ENCODE results near the gene ATP5F1D. TPM values are rescaled to one million over a fixed set of nuclear protein-coding genes. Genes with fewer than 3 reads are reported as not detected.

Gene ATP5F1D
- polyA plus RNA-seq, 3 donors from 2014 or later: 145 to 310 (median 303) TPM

GRCh38 chr19:1214862-1215731 is 26.5 kb upstream of the ATP5F1D start:
- Mint-ChIP-seq H3K9me3 (no peaks in the 10 kb centered on the region), H3K27me3 (ENCODE audit: low read depth in 3 of 3) (peaks cover 0 to 2% (median 1%) of the 10 kb centered on the region in 3 donors), H3K4me3 (no peak overlapping the region), H3K27ac (no peak overlapping the region), H3K36me3 (peaks cover 0 to 4% (median 0%) of the 10 kb centered on the region in 3 donors), H3K4me1 (peaks cover 13 to 22% of the 10 kb centered on the region in 2 donors)
- no peak for DNase-seq

GRCh38 chr19:1216756-1217155 is 24.8 kb upstream of the ATP5F1D start:
- peaks cover 0 to 4% (median 0%) of the 10 kb centered on the region in 3 donors for H3K36me3 Mint-ChIP-seq
- peaks cover 13 to 16% of the 10 kb centered on the region in 2 donors for H3K4me1 Mint-ChIP-seq
- H3K9me3 Mint-ChIP-seq: no peaks in the 10 kb centered on the region
- peaks cover 0 to 2% (median 1%) of the 10 kb centered on the region in 3 donors for H3K27me3 Mint-ChIP-seq (ENCODE audit: low read depth in 3 of 3)
- H3K4me3 Mint-ChIP-seq: no peak overlapping the region
- H3K27ac Mint-ChIP-seq: no peak overlapping the region
- DNase-seq: no peak

DNA sequence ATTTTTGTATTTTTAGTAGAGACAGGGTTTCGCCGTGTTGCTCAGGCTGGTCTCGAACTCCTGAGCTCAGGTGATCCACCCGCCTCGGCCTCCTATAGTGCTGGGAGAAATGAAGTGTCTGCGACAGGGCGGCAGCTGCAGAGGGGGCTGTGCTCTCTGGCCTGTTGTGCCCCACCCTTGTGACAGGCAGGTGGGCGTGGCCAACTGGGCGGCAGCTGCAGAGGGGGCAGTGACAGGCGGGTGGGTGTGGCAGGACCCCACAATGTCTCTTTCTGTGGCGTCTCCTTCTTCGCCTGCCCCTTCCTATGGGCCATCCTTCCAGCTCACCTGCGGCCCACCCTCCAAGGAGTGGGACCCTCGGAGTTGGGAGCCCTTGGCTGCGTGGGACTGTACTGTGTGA is 24.2 kb upstream of the ATP5F1D start:
- peaks cover 13 to 15% of the 10 kb centered on the region in 2 donors for H3K4me1 Mint-ChIP-seq
- no peak for DNase-seq
- H3K9me3 Mint-ChIP-seq: no peaks in the 10 kb centered on the region
- H3K27ac Mint-ChIP-seq: no peak overlapping the region
- peaks cover 0 to 2% (median 1%) of the 10 kb centered on the region in 3 donors for H3K27me3 Mint-ChIP-seq (ENCODE audit: low read depth in 3 of 3)
- H3K36me3 Mint-ChIP-seq: peaks cover 0 to 4% (median 0%) of the 10 kb centered on the region in 3 donors
- no peak overlapping the region for H3K4me3 Mint-ChIP-seq

DNA sequence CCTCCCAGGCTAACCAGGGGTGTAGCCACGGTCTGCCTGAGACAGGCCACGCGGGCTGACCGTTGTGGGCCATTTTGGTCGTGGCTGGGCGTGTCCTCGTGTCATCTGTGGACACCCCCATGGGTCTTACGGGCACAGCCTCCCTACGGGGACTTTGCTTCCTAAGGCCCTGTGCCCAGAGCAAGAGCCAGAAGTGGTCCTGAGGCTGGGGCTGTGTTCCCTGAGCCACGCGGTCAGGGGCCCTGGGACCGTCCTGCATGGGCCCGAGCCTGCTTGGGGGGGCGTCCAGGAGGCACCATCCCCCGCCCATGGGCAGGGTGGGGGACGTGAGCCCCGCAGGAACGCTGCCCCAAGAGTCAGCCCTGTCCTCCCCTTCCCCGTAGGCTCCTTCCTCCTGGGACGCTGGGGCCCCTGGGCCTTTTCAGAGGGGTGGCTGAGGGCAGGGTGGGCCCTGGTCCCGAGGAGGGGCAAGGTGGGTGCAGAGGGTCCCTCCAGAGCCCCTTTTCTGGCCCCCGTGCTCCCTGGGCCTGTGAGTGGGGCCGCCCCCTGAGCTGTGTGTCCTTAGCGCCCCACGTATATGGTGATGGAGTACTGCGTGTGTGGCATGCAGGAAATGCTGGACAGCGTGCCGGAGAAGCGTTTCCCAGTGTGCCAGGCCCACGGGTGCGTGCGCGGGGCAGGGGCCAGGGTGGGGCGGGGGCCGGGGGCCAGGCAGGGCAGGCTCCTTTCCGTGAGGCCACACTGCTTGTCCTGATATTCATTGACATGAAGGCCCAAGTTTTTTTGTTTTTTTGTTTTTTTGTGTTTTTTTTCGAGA is 22.6 kb upstream of the ATP5F1D start:
- peaks cover 5 to 7% of the 10 kb centered on the region in 2 donors for H3K4me1 Mint-ChIP-seq
- H3K27ac Mint-ChIP-seq: no peak overlapping the region
- peaks cover 0 to 1% (median 0%) of the 10 kb centered on the region in 3 donors for H3K27me3 Mint-ChIP-seq (ENCODE audit: low read depth in 3 of 3)
- H3K4me3 Mint-ChIP-seq: no peak overlapping the region
- H3K36me3 Mint-ChIP-seq: no peaks in the 10 kb centered on the region
- DNase-seq: no peak
- no peaks in the 10 kb centered on the region for H3K9me3 Mint-ChIP-seq

DNA sequence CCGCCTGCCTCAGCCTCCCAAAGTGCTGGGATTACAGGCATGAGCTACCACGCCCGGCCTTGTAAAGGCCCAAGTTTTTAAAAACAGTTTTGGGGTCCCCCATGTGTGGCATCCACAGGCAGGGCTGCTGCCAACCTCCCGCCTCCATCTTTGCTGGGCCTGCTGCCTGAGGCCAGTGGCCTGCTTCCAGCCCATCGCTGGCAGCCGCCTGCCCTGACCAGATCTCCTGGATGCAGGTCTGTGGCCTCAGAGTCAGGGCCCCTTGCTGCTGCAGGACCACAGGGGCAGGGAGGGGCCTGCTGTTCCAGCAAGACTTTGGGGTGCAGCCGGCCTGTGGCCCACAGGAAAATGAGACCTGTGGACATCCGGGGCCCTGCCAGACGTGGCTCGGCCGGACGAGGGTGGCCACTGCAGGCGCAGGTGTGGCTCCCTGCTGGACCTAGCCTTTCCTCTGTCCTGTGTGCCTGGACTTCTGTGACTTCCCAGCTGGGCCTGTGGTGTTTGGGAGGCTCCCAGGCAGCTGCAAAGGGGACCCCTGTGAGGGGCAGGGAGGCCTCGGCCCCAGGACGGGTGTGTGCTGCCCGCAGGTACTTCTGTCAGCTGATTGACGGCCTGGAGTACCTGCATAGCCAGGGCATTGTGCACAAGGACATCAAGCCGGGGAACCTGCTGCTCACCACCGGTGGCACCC is 21.6 kb upstream of the ATP5F1D start:
- no peaks in the 10 kb centered on the region for H3K36me3 Mint-ChIP-seq
- H3K27ac Mint-ChIP-seq: no peak overlapping the region
- no peak overlapping the region for H3K4me3 Mint-ChIP-seq
- DNase-seq: no peak
- peaks cover 0 to 3% of the 10 kb centered on the region in 2 donors for H3K4me1 Mint-ChIP-seq
- no peaks in the 10 kb centered on the region for H3K27me3 Mint-ChIP-seq (ENCODE audit: low read depth in 3 of 3)
- no peaks in the 10 kb centered on the region for H3K9me3 Mint-ChIP-seq

DNA sequence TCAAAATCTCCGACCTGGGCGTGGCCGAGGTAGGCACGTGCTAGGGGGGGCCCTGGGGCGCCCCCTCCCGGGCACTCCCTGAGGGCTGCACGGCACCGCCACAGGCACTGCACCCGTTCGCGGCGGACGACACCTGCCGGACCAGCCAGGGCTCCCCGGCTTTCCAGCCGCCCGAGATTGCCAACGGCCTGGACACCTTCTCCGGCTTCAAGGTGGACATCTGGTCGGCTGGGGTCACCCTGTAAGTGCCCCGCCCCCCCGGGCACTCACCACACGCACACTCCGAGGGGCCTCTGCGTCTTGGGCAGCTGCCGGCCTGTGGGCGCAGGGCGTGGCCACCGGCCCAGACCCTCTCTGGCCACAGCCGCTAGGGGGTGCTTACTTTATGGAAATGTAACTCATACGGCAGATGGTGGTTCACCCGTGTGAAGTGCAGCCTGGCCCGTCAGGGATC is 21.0 kb upstream of the ATP5F1D start:
- Mint-ChIP-seq H3K4me1 (peaks cover 0 to 3% of the 10 kb centered on the region in 2 donors), H3K4me3 (no peak overlapping the region), H3K27ac (no peak overlapping the region), H3K36me3 (no peaks in the 10 kb centered on the region), H3K9me3 (no peaks in the 10 kb centered on the region), H3K27me3 (ENCODE audit: low read depth in 3 of 3) (no peaks in the 10 kb centered on the region)
- DNase-seq: no peak

- Mint-ChIP-seq H3K27me3 (ENCODE audit: low read depth in 3 of 3) (no peaks in the 10 kb centered on the region), H3K4me3 (no peak overlapping the region), H3K9me3 (no peaks in the 10 kb centered on the region), H3K36me3 (no peaks in the 10 kb centered on the region), H3K4me1 (peaks cover 0 to 2% of the 10 kb centered on the region in 2 donors), H3K27ac (no peak overlapping the region)
- no peak for DNase-seq
These were observed 20.3 kb upstream of the ATP5F1D start for GRCh38 chr19:1220976-1221903.

GRCh38 chr19:1221904-1222255 is 19.7 kb upstream of the ATP5F1D start:
- Mint-ChIP-seq H3K36me3 (no peaks in the 10 kb centered on the region), H3K4me1 (peaks cover 0 to 2% of the 10 kb centered on the region in 2 donors), H3K4me3 (no peak overlapping the region), H3K27ac (no peak overlapping the region), H3K27me3 (ENCODE audit: low read depth in 3 of 3) (no peaks in the 10 kb centered on the region), H3K9me3 (no peaks in the 10 kb centered on the region)
- DNase-seq: no peak

GRCh38 chr19:1222394-1222793 is 19.2 kb upstream of the ATP5F1D start:
- Mint-ChIP-seq H3K4me3 (no peak overlapping the region), H3K27ac (no peak overlapping the region), H3K36me3 (no peaks in the 10 kb centered on the region), H3K27me3 (ENCODE audit: low read depth in 3 of 3) (no peaks in the 10 kb centered on the region), H3K9me3 (no peaks in the 10 kb centered on the region), H3K4me1 (peaks cover 0 to 2% of the 10 kb centered on the region in 2 donors)
- DNase-seq: no peak

- DNase-seq: no peak
- Mint-ChIP-seq H3K27ac (no peak overlapping the region), H3K27me3 (ENCODE audit: low read depth in 3 of 3) (no peaks in the 10 kb centered on the region), H3K9me3 (no peaks in the 10 kb centered on the region), H3K36me3 (no peaks in the 10 kb centered on the region), H3K4me1 (no peaks in the 10 kb centered on the region), H3K4me3 (no peak overlapping the region)
These were observed 18.3 kb upstream of the ATP5F1D start for GRCh38 chr19:1223018-1223855.

- Mint-ChIP-seq H3K4me1 (no peaks in the 10 kb centered on the region), H3K27me3 (ENCODE audit: low read depth in 3 of 3) (no peaks in the 10 kb centered on the region), H3K4me3 (no peak overlapping the region), H3K9me3 (no peaks in the 10 kb centered on the region), H3K36me3 (no peaks in the 10 kb centered on the region), H3K27ac (no peak overlapping the region)
- no peak for DNase-seq
These were observed 17.3 kb upstream of the ATP5F1D start for GRCh38 chr19:1224047-1224825.

GRCh38 chr19:1224847-1225246 is 16.7 kb upstream of the ATP5F1D start:
- Mint-ChIP-seq H3K4me3 (no peak overlapping the region), H3K4me1 (no peaks in the 10 kb centered on the region), H3K27ac (no peak overlapping the region), H3K36me3 (no peaks in the 10 kb centered on the region), H3K9me3 (no peaks in the 10 kb centered on the region), H3K27me3 (ENCODE audit: low read depth in 3 of 3) (no peaks in the 10 kb centered on the region)
- no peak for DNase-seq
